Measurements from ENCODE around the gene AKAP12. TPM values are rescaled to one million over a fixed set of nuclear protein-coding genes. Genes with fewer than 3 reads are reported as not detected.

AKAP12 gene
- total RNA-seq, 1 donor from 2014 or later, result 46.6 TPM

DNA sequence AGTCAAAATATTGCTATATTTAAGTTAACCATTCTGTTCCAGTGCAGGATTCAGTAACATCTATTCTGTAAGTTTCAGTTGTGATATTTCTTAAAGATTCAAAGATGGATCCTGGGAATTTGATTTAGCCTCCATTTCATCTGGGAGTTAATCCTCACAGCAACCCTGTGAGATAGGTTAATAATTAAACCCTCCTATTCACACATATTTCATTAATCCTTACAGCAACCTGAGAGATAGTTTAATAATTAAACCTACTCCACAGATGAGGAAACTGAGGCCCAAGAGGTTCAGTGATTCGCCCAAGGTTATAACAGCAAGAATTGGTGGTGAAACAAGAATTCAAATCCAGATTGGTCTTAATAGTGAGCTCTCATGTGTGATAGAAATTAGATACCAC is 162.5 kb downstream of the AKAP12 start:
- peaks cover 9% of the 10 kb centered on the region for H3K4me1 Mint-ChIP-seq
- no peak overlapping the region for H3K27ac Mint-ChIP-seq (ENCODE audit: unreplicated experiment)
- H3K9me3 Mint-ChIP-seq, result no peaks in the 10 kb centered on the region
- no peaks in the 10 kb centered on the region for H3K27me3 Mint-ChIP-seq (ENCODE audit: low read depth)
- H3K4me3 Mint-ChIP-seq, result no peak overlapping the region
- peaks cover 17% of the 10 kb centered on the region for H3K36me3 Mint-ChIP-seq (ENCODE audit: low read depth)
- TF ChIP-seq, protein P1, sequence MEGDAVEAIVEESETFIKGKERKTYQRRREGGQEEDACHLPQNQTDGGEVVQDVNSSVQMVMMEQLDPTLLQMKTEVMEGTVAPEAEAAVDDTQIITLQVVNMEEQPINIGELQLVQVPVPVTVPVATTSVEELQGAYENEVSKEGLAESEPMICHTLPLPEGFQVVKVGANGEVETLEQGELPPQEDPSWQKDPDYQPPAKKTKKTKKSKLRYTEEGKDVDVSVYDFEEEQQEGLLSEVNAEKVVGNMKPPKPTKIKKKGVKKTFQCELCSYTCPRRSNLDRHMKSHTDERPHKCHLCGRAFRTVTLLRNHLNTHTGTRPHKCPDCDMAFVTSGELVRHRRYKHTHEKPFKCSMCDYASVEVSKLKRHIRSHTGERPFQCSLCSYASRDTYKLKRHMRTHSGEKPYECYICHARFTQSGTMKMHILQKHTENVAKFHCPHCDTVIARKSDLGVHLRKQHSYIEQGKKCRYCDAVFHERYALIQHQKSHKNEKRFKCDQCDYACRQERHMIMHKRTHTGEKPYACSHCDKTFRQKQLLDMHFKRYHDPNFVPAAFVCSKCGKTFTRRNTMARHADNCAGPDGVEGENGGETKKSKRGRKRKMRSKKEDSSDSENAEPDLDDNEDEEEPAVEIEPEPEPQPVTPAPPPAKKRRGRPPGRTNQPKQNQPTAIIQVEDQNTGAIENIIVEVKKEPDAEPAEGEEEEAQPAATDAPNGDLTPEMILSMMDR (conservative IDR thresholded peaks at IDR 0.05), result no peak
- no peak for DNase-seq (ENCODE audit: low read depth, low spot score)

DNA sequence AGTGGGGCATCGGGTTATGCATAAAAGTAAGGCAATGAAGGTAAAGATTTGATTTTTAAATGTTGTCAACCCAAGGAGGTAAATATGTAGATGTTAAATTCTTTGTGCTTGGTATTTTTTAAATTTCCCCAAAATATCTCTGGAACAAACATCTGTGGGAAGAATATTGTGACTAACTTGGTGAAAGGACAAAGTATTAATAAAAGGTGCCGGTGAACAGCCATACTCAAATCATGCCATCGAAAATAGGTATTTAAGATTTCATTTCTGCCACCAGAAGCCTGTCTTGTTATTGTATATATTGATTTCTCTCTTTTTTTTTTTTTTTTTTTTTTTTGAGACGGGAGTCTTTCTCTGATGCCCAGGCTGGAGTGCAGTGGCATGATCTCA is 164.1 kb downstream of the AKAP12 start:
- Mint-ChIP-seq H3K4me3 (no peak overlapping the region), H3K36me3 (ENCODE audit: low read depth) (peaks cover 23% of the 10 kb centered on the region), H3K4me1 (no peaks in the 10 kb centered on the region), H3K9me3 (no peaks in the 10 kb centered on the region), H3K27me3 (ENCODE audit: low read depth) (no peaks in the 10 kb centered on the region), H3K27ac (ENCODE audit: unreplicated experiment) (no peak overlapping the region)
- DNase-seq (ENCODE audit: low read depth, low spot score), result no peak
- TF ChIP-seq, protein P1 (conservative IDR thresholded peaks at IDR 0.05), result no peak

Other genes starting within 250 kb of the AKAP12 start
- gene ZBTB2, start 151.6 kb downstream of the AKAP12 start, total RNA-seq, result 17.5 and 17.7 TPM in 2 replicates
- 27.4 and 34.7 TPM in 2 replicates for gene RMND1, start 212.2 kb downstream of the AKAP12 start, total RNA-seq

All from neural crest cell (in vitro differentiated cells).